Fibroblast of the conjunctiva (primary cell): ENCODE measurements around the gene OPCML.

Experiments
- DNase-seq: peaks from one replicate; pipeline ENCODE4 v3.0.0-alpha.2; 2010; ENCODE audit warnings: low read depth

The OPCML gene

DNA sequence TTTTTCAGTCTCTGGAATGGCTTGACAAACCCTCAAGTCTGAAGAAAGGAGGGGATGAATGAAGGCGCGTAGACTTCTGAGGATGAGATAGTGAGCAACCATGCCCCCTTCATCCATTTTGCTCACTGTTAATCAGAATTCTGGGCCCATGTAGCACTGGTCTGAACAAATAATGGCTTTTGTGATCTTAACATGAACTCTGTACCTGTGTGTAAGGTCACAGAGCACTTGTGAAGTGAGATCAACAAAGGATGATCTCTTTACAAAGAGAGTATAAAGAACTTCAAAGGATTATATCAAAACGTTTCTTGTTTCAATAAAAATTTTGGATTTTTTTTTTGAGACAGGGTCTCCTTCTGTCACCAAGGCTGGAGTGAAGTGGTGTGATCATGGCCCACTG, 976.7 kb downstream of the OPCML start:
- no peak for DNase-seq

DNA sequence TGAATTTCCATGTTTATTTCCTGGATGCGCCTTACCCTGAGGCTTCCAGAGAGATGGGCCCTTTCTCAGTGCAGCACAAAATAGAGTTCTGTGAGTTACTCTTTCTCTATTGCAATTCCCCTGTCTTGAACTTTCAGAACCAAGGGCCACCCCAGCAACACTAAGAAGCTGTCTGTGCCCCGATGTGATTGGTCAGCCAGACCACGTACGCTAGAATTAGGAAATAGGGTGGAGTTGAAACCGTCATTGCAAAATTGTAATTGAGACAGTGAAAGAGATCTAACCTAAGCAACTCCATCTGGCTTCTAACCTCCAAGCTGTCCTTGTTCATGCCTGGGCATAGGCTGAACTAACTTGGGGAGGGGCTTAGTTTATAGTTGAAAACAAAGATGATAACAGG, 981.3 kb downstream of the OPCML start:
- no peak for DNase-seq

DNA sequence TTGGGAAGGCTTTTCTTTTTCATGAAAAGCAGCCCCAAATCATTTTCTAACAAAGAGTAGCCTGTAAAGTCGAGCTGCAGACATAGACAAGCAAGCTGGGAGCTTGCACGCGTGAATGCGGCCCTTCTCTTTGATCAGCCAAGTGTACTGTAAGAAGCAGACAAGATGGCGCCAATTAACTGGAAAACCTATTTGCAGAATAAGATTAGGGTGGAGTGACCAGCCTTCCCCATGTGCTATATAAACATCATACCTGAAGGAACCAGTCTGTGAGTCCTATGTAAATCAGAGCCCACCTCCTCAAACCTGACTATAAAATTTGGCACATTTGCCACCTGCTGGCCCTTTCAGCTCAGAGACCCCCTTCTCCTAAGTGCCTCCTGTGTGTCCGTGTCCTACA, 982.7 kb downstream of the OPCML start:
- no peak for DNase-seq

DNA sequence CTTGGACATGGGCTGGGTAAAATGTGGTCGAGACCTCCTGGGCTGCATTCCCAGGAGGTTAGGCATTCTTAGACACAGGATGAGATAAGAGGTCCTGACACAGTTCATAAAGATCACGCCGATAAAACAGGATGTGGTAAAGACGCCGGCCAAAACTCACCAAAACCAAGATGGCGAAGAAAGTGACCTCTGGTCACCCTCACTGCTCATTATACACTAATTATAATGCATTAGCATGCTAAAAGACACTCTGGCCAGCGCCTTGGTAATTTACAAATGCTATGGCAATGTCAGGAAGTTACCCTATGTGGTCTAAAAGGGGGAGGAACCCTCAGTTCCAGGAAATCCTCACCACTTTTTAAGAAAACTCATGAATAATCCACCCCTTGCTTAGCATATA, 983.3 kb downstream of the OPCML start:
- no peak for DNase-seq

DNA sequence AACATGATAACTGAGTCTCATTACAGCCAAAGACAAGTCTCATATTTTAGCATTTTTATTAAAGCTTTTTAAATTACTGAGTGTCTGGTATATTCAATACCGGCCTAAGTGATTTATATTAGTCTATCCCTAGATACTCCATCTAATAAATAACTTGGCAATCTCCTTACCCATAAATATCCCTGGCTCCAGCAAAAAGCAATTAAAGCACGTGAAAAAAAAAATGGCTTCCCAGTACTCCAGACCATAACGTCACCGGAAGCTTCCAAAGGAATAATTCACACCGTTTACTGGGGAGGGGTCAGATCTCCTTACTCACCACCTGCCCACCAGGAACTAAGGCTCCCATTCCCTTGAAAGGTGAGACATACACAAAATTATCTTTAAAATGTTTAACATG, 988.3 kb downstream of the OPCML start:
- no peak for DNase-seq

DNA sequence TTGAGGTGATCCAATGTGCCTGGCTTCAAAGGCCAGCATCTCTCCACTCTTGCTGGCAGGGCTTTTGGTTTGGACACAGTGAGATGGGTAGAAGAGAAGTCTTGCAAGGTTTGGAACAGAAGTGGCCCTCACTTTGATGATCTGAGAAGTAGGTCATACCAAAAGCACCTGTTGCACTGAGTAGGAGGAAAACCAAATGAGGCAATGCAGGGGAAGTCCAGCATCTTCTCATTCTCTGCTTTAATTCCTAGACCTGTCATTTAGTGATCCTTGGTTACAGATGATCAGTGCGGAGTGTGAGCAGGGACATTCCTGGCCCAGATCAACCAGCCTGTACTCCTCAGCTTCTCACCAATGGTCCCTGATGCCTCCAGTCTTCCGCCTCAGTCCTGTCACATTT, 990.5 kb downstream of the OPCML start:
- DNase-seq: no peak

DNA sequence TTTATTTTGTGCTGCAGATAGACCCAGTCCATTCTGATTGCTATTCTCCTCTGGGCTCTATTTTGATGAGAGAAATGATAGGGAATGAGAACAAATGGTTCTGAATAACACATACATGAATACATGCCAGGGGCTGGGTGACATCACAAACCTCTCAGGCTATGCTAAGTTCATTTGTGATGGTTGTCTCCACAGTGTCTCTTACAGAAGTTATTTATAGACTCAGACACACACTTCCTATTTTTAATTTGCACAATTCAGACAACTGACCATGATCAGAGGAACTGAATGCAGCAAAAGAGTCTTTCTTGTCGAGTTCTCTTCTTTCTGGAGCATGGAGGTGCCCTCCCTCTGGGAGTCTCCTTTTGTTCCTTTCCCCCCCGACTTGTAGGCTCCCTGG, 991.7 kb downstream of the OPCML start:
- no peak for DNase-seq

DNA sequence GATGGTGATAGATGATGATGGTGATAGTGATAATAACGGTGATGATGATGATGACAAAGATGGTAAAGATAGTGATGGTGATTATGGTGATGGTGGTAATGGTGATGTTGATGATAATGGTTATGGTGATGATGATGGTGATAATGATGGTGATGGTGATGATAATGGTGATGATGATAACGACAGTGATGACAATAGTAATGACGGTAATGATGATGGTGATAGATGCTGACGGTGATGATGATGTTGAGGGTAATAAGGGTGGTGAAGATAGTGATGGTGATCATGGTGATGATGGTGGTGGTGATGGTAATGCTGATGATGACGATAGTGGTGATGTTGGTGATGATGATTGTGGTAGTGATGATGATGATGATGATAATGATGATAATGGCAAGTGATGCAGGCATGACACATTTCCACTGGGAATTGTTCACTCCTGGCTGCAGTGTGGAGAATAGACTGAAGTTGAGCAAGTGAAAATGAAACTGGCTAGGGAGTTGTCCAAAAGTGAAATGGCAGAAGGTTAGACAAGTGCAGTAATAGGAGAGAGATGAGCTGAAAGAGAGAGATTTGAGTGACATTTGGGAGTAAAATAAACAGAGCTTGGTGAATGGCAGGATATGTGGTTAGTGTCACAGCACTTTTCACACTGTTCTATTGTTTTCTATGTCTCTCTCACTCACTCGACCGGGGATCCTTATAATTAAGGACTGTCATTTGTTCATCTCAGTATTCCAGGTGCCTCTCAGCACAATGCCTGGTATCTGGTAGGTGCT, 992.5 kb downstream of the OPCML start:
- no peak for DNase-seq

DNA sequence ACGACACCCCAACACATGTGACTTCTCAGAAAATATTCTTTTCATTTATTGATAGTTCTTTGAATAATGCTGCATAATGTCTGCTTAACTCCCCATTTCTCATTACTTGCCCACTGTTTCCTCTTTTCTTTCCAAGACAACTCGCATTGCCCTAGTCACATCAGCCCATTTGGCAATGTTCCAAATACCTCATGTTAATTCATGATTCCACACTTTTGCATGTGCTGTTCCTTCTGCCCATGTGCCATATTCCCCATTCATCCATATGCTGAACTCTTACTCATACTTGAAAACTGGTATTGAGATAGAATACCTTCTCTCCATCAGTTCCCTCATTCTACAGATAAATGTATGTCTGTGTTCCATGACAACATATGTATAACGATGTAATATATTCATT, 993.7 kb downstream of the OPCML start:
- DNase-seq: no peak

DNA sequence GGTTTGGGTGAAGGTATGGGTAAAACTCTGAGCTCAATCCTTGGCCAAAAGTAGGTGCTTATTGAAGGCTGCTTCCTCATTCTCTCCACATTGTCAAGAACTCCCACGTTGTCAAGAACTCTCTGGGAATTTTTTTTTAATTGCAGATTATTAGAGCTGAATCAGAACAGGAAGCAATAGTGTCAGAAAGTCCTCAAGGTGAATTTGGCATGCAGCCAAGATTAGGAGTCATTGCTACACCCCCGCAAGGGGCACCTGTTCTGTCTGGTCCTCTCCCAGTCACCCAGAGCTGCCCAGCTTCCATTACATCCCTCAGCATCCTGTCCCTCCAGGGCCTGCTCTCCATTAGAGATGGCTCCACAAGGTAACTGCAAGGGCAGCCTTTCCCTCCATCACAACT, 996.5 kb downstream of the OPCML start:
- DNase-seq: no peak

DNA sequence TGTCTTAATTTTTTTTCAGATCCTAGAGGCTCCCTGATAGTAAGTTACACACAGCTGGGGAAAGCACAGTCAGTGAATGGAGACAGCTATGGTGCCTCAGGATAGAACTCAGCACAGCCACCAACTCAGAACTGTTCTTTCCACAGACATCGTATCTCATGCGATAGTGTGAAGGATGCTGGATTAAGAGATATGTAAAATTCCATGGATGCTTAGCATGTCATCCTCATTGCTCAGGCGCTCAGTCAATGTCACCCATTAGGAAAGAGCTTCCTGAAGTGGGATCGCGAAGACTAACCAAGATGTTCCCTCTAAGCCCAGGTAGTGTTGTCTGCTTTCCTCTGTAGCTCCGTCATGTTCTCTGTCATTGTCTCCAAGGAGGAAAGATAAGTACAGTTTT, 1000.4 kb downstream of the OPCML start:
- DNase-seq: no peak

DNA sequence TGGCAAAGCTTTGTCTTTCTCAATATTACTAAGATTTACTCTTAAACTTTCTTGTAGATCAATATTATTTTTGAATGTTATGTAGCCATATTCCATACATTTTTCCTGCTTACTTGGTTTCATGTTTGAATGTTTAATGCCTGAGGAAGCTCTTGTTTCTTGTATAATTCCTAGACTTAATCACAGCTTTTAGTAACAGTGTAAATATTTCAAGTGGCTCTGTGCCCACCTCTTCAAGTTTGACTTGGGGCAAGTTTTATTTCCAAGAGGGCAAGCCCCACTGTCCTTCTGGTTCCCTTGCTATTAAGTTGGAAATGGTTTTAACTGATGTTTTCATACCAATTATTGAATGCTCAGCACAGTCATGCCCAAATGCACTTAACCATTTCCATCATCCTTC, 1004.1 kb downstream of the OPCML start:
- no peak for DNase-seq

DNA sequence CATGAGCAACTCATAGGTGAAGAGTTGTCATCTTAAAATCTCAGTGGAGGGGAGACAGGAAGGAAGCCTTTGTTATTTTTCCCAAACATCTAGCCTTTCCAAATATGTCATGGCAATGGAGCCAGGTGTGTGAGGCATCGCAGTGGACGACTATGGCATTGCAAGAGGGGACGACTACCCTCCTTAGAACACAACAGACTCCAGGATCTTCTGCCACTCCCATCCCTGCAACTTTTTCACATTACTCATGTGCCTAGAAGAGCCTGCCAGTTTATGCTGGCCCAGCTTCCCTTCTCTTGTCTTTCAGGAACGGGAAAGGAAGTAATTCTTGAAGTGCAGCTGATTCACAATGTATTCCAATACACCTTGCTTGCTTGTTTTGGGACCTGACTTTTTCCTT, 1008.4 kb downstream of the OPCML start:
- DNase-seq: no peak

DNA sequence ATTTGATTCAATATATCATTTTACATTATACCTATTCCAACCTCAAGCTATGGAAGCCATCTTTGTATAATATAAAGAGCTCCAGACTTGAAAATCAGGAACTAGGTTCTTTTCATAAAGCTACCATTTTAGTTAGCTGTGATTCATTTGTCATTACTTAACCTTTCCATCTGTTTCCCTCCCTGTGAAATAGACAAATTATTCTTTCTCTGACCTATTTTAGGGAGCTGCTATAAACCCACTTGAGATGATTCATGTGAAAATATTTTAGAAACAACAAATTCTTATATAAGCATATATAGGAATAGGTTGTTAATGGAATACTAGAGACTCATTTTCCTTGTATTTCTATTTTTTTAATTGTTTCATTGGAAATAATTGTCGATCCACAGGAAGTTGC, 1012.1 kb downstream of the OPCML start:
- no peak for DNase-seq

DNA sequence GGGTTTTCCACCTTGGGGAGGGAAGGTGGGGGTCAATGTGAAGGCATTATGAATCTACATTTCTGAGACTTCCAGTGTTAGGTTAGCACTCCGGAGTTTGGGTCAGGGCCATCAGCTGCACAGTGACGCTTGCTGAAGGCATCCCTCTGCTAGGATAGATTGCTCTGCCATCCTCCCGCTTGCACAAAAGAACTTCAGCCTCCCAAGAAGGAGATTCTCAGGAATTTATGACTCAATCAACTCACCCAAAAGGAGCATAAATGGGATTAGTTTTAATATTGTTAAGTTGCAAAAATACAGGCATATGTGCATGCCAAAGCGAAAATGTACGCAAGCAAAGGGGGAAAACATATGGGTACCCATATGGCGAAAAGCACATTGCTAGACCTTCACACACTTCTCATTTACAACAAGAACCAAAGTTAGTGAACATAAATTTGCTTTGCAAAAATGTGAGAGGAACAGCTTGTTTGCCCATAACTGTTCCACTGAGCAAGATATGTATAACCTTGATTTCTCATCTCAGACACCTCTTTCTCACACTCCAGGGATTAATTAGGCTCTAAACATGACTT, 1013.0 kb downstream of the OPCML start:
- DNase-seq: no peak

DNA sequence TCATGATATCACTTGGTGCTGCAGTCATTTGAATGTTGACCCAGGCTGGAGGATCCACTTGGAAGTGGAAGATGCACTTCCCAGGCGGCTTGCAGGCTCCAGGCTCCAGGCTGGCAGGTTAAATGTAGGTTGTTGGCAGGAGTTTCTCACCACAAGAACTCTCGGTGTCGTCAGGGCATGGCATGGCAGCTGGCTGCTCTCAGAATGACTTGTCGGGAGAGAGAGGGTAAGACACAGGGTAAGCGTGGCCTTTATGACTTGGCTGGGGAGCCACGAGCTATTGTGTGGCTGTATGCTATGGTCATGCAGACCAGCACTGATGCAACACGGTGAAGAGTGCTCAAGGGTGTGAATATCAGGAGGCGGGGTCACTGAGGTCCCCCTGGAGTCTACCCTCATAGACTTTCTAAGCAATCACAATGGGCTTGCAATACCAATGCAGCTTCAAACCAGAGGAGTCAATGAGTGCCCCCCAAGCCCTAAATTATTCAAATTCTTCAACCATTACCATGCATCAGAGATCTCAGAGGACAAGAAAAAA, 1027.7 kb downstream of the OPCML start:
- DNase-seq: no peak

DNA sequence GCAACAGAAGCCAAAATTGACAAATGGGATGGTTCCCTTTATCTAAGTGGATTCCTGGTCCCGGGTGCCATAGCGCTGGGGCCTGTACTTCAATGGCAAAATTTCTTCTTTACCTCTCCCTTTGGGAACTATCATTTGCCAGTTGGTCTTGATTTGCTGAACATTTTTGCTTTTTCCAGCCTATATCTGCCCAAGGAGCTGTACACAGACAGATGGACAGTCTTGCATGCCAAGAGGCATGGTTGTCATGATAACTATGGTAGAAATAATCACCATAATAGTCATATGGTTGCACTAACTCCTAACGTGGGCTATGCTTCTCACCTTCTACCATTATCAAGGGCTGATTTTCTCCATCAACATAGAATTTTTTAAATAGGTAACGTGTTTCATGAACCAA, 1030.9 kb downstream of the OPCML start:
- no peak for DNase-seq

DNA sequence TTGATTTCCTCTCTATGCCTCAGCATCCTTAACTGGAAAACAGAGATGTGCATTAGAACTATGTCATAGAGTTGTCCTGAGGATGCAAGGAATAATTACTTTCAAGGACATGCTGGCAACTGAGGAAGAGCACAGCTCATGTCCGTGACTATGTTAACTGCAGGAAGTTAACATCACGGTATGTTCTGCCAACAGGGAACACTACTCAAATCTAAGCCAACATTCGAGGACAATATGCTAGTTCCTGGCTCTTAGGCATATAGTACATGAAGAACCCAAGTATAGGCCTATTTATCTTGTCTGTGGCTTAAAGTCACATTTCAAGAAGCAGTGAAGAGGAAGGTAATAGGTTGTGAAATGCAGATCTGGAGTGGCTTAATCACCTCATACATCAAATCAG, 1032.6 kb downstream of the OPCML start:
- DNase-seq: no peak

DNA sequence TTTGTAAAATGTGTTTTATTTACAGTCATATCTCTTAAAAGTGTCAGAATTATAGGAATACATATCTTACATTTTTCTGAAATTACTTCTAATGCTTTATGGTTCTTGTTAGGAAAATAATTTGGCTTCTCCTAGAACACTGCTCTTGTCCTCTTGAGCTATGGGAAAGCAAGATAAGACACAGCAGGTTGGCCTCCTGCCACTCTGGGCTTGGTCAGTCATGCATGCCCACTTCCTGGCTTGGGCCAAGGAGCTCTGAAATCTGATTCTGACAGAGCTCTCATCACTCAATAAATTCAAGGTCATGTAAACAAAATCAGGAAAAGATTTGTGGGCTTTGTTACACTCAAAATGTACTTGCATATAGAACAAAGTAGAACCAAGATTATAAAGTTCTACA, 1036.0 kb downstream of the OPCML start:
- no peak for DNase-seq

DNA sequence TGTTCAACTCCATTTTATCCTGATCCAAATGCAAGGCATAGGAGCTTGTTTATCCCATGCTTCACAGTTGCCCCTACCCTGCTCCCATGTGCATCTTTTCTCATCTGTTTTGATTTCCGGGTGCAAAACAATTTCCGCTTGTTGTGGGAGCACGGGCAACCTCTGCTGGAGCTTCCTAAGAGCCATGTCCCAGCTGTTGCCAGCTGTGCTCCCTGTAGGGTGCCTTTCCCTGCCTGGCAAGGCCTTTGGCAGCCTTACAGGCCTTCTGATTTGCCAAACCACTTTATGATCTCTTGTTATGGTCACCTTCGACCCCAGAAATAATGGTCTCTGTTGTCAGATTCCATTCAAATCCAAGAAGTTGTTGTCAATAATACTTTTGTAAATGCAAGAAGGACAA, 1038.5 kb downstream of the OPCML start:
- DNase-seq: no peak

DNA sequence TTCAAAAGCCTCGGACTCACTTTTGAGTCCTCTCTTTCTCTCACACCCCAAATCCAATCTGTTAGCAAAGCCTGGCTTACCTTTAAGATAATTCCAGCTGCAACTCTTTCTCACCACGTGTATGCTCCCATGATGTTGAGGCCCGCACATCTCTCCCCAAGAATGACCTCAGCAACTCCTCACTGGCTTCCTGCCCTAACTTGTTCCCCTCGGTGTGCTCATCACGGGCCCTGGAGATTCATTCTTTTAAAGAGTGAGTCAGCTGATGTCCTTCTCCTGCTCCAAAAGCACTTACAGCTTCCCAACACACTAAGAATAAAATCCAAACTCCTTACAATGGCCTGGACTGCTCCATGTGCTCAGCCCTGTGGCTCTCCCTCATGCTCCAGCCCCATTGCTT, 1041.3 kb downstream of the OPCML start:
- DNase-seq: no peak

DNA sequence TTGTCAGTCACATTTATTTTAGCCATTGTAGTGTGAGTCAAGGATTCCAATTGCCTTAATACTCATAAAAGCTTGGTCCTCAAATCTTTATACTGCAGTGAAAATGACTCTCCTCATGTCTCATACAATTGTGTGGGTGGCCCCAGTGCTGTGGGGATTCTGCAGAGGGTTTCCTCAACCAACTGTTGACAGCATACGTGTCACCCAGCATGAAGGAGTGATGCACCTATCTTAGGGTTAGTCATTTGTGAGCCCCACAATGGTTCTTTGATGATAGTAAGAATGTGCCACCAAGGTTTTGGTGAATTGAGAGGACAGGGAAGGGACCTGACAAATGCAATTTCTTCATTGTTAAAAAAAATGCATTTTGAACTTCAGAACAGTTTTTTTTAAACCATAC, 1046.2 kb downstream of the OPCML start:
- DNase-seq: no peak

DNA sequence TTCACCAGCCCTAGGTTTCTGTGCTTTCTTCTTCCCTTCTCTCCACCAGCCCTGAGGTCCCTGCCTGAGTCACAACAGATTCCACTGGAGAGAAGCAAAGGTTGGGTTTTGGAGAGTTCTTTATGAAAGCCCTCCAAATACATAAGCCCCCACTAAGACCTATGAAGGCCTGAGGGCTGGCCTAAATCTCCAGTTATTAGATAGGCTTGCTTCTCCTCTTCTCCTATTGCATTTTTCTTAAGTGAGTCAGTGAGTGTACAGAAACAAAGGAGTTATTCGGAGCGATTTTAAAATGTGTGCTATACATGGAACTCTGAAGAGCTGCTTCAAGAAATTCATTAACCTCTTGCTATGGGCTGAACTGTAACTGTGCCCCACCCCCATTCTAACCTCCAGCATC, 1057.3 kb downstream of the OPCML start:
- no peak for DNase-seq
